Measurements from ENCODE around the gene BSN. TPM values are rescaled to one million over a fixed set of nuclear protein-coding genes. Genes with fewer than 3 reads are reported as not detected.

Gene BSN
- total RNA-seq, 1 experiment from 2014 or later: 0.93 TPM

DNA sequence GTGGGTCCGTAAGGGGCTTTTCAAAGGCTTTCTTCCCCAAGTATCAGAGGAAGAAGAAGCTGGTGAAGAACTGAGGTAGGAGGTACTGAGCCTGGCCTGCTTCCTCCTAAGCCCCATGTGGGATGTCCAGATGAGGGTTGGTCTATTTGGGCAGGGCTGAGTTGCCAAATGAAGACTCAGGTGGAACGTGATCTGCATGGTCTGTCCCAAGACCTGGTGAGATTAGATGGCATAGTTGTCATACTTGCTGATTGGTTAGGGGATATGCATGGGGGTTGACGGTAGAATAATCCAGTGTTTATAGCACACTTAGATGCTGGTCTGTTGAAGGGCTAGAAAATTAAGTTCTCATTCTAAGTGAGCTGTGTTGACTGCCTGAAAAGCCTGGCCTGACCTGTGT lies 36.3 kb upstream of the BSN start:
- Mint-ChIP-seq H3K4me3 (ENCODE audit: unreplicated experiment) (no peak overlapping the region), H3K4me1 (ENCODE audit: low read depth, unreplicated experiment) (peaks cover 32% of the 10 kb centered on the region), H3K36me3 (ENCODE audit: insufficient read depth, unreplicated experiment) (peaks cover 75% of the 10 kb centered on the region), H3K9me3 (ENCODE audit: unreplicated experiment) (no peaks in the 10 kb centered on the region), H3K27ac (ENCODE audit: unreplicated experiment) (no peak overlapping the region), H3K27me3 (ENCODE audit: insufficient read depth, unreplicated experiment) (no peaks in the 10 kb centered on the region)
- Histone ChIP-seq H3K9me3 (no peaks in the 10 kb centered on the region), H3K27me3 (replicated peaks; ENCODE audit: control insufficient read depth, insufficient read depth, low read length) (no peaks in the 10 kb centered on the region), H3K4me1 (peaks cover 12% of the 10 kb centered on the region), H3K4me3 (ENCODE audit: low read depth, low read length) (no peak overlapping the region), H3K36me3 (ENCODE audit: control insufficient read depth, insufficient read depth, low read length) (peaks cover 1% of the 10 kb centered on the region)
- POLR2A ChIA-PET: no interaction called here
- TF ChIP-seq, protein P1, sequence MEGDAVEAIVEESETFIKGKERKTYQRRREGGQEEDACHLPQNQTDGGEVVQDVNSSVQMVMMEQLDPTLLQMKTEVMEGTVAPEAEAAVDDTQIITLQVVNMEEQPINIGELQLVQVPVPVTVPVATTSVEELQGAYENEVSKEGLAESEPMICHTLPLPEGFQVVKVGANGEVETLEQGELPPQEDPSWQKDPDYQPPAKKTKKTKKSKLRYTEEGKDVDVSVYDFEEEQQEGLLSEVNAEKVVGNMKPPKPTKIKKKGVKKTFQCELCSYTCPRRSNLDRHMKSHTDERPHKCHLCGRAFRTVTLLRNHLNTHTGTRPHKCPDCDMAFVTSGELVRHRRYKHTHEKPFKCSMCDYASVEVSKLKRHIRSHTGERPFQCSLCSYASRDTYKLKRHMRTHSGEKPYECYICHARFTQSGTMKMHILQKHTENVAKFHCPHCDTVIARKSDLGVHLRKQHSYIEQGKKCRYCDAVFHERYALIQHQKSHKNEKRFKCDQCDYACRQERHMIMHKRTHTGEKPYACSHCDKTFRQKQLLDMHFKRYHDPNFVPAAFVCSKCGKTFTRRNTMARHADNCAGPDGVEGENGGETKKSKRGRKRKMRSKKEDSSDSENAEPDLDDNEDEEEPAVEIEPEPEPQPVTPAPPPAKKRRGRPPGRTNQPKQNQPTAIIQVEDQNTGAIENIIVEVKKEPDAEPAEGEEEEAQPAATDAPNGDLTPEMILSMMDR (IDR thresholded peaks at IDR 0.05; ENCODE audit: insufficient read depth in 1 of 2, low read depth in 1 of 2, low read length in 1 of 2, severe bottlenecking in 1 of 2, unreplicated experiment in 1 of 2): no peak
- CTCF ChIA-PET: interaction anchor here (1.0 kb wide), 1 partner anchor 64 kb away, joined by 4 read pairs; no protein-coding TSS in a partner anchor
- intact Hi-C loops (cut with micrococcal nuclease; ENCODE audit: unreplicated experiment): no loop called here
- BruUV-seq (replicated peaks): no TSS peak
- DNase-seq: no peak

GRCh38 chr3:49518441-49518840 lies 35.8 kb upstream of the BSN start:
- BruUV-seq (replicated peaks): no TSS peak
- Mint-ChIP-seq H3K27me3 (ENCODE audit: insufficient read depth, unreplicated experiment) (no peaks in the 10 kb centered on the region), H3K4me1 (ENCODE audit: low read depth, unreplicated experiment) (peaks cover 27% of the 10 kb centered on the region), H3K27ac (ENCODE audit: unreplicated experiment) (no peak overlapping the region), H3K36me3 (ENCODE audit: insufficient read depth, unreplicated experiment) (peaks cover 75% of the 10 kb centered on the region), H3K9me3 (ENCODE audit: unreplicated experiment) (no peaks in the 10 kb centered on the region), H3K4me3 (ENCODE audit: unreplicated experiment) (no peak overlapping the region)
- H3K4me3 ChIP-seq (ENCODE audit: low read depth, low read length): no peak overlapping the region
- peaks cover 1% of the 10 kb centered on the region for H3K36me3 ChIP-seq (ENCODE audit: control insufficient read depth, insufficient read depth, low read length)
- intact Hi-C loops (cut with micrococcal nuclease; ENCODE audit: unreplicated experiment): no loop called here
- no peaks in the 10 kb centered on the region for H3K9me3 ChIP-seq
- CTCF ChIA-PET: interaction anchor here (1.0 kb wide), 1 partner anchor 64 kb away, joined by 4 read pairs; no protein-coding TSS in a partner anchor
- DNase-seq: no peak
- TF ChIP-seq, protein P1 (IDR thresholded peaks at IDR 0.05; ENCODE audit: insufficient read depth in 1 of 2, low read depth in 1 of 2, low read length in 1 of 2, severe bottlenecking in 1 of 2, unreplicated experiment in 1 of 2): no peak
- H3K4me1 ChIP-seq: peaks cover 8% of the 10 kb centered on the region
- POLR2A ChIA-PET: no interaction called here
- H3K27me3 ChIP-seq (replicated peaks; ENCODE audit: control insufficient read depth, insufficient read depth, low read length): no peaks in the 10 kb centered on the region

GRCh38 chr3:49519296-49519695 lies 35.0 kb upstream of the BSN start:
- Histone ChIP-seq H3K27me3 (replicated peaks; ENCODE audit: control insufficient read depth, insufficient read depth, low read length) (no peaks in the 10 kb centered on the region), H3K9me3 (no peaks in the 10 kb centered on the region), H3K36me3 (ENCODE audit: control insufficient read depth, insufficient read depth, low read length) (peaks cover 1% of the 10 kb centered on the region), H3K4me3 (ENCODE audit: low read depth, low read length) (no peak overlapping the region), H3K4me1 (peaks cover 3% of the 10 kb centered on the region; the same call in 1 of the 2 replicates)
- Mint-ChIP-seq H3K27ac (ENCODE audit: unreplicated experiment) (no peak overlapping the region), H3K27me3 (ENCODE audit: insufficient read depth, unreplicated experiment) (no peaks in the 10 kb centered on the region), H3K36me3 (ENCODE audit: insufficient read depth, unreplicated experiment) (peaks cover 72% of the 10 kb centered on the region), H3K4me1 (ENCODE audit: low read depth, unreplicated experiment) (peaks cover 22% of the 10 kb centered on the region), H3K4me3 (ENCODE audit: unreplicated experiment) (no peak overlapping the region), H3K9me3 (ENCODE audit: unreplicated experiment) (no peaks in the 10 kb centered on the region)
- TF ChIP-seq, protein P1 (IDR thresholded peaks at IDR 0.05; ENCODE audit: insufficient read depth in 1 of 2, low read depth in 1 of 2, low read length in 1 of 2, severe bottlenecking in 1 of 2, unreplicated experiment in 1 of 2): no peak
- ChIA-PET CTCF (interaction anchor here (0.9 to 1.0 kb wide), 2 partner anchors 65 kb away, joined by 4 to 5 read pairs; no protein-coding TSS in a partner anchor), POLR2A (interaction anchor here (0.7 kb wide), 1 partner anchor 52 kb away, joined by 3 read pairs; no protein-coding TSS in a partner anchor)
- intact Hi-C loops (cut with micrococcal nuclease; ENCODE audit: unreplicated experiment): no loop called here
- DNase-seq: no peak
- BruUV-seq (replicated peaks): no TSS peak
